Endometrium (tissue), 2 donors: ENCODE measurements around the gene ABCA3.

Source experiments
- FAIRE-seq: peaks from 2 replicates; lab custom pipeline; 2012; peaks lifted over from hg19 to GRCh38; lab: Jason Lieb, UNC
- donor health status: control.
- donor health status: control.

Gene ABCA3

DNA sequence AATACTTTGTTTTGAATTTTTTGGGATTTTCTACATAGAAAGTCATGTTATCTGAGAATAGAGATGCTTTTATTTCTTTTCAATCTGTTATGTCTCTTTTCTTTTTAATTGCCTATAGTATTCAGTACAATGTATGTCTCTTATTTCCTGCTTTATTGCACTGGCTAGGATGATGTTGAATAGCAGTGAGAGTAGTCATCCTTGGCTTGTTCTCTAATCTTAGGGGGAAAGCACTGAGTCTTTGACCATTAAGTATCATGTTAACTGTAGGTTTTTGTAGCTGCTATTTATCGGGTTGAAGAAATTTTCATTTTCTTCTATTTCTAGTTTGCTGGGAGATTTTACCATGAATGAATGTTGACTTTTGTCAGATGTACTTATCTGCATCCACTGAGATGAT lies 10.0 kb upstream of the ABCA3 start:
- FAIRE-seq: no peak

DNA sequence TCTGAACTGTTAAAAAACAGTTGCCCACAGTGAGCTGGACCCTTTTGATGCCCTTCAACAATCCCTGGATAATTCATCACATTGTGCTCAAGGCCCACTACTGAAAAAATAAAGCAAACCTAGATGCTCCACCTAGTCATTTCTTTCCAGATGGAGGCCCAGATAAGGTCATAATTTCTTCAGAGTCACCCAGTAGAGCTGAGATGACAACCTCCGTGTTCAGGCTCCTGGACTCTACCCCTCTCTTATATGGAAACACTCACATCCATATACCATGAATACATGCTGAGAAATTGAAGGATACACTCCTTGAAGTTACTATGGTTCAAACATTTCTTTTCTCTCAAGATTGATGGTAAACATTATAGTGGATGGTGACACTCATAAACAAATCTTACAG lies 2.7 kb upstream of the ABCA3 start:
- FAIRE-seq: no peak

GRCh38 chr16:2341456-2342447 lies 1.2 kb upstream of the ABCA3 start:
- no peak for FAIRE-seq

DNA sequence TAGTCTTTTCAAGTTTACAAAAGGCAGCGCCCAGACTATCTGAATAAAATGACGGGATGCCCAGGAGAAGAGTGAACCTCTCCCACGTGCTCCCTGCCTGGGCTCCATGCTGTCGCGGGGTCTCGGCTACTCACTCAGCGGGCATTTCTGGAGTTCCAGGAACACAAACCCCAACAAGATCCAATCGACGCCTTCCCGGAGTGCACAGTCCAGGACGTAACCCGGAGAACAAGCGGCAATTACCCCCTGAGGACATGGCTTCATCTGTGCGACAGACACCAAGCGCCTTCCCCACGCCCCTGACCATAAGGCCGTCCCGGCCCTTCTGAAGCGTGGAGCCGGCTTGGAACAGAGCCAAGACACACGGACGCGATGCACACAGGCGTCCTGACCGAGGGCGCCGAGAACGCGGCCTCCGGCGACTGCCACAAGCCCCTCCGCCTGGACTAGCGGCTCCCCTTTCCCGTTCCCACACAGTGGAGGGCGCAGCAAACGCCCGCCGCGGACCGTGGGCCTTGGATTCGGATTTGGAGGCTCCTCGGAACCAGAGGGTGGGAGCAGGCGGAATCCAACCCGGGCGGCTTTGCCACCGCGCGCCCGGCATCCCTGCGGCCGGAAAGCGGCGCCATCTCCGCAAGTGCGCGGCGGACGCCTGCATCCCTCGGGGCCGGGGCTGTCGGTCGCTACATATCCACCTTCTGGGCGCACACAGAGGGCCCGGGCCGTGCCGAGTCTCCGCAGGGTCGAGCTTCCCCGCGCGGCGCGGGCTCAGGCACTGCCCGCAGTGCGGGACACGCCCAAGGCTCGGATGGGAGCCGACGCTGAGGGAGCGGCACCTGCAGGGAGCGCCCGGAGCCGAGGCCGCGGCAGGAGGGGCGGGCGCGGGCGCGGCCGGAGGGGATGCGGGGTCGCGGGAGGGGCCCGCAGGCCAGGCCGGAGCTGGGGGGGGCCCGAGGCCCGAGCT lies 725 bp downstream of the ABCA3 start:
- FAIRE-seq: no peak

DNA sequence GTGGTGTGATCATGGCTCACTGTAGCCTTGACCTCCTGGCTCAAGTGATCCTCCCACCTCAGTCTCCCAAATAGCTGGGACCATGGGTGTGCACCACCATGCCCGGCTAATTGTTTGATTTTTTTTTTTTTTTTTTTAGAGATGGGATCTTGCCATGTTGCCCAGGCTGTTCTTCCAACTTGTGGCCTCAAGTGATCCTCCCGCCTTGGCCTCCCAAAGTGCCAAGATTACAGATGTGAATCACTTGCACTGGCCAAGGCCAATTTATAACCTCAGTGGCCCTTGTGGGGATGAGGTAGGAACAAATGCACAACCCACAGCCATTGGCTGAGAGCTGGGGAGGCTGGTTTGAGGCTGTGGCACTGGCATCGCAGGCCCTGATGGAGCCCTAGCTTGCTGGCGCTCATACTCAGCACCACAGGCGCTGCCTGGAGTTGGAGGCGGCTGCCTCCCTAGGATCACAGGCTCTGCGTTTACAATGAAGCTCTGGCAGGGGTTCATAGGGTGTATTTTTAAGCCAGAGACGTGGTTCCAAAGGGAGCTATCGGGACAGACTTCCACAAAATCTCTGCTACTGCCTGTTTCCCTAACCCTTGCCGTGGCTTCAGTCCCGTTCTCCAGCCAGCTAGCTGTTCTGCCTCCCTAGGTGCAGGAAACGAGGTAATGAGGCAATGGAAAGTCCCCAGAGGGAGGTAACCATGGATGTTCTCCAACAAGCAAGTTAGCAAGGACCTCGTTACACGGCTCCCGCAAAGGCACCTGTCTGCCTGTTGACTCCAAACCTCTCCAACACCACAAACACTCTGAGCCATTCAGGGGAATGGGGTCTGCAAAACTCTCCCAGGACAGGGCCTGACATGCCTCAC lies 2.9 kb downstream of the ABCA3 start:
- FAIRE-seq: no peak

- FAIRE-seq: no peak
Measured at GRCh38 chr16:2335286-2335895, 5.1 kb downstream of the ABCA3 start.

DNA sequence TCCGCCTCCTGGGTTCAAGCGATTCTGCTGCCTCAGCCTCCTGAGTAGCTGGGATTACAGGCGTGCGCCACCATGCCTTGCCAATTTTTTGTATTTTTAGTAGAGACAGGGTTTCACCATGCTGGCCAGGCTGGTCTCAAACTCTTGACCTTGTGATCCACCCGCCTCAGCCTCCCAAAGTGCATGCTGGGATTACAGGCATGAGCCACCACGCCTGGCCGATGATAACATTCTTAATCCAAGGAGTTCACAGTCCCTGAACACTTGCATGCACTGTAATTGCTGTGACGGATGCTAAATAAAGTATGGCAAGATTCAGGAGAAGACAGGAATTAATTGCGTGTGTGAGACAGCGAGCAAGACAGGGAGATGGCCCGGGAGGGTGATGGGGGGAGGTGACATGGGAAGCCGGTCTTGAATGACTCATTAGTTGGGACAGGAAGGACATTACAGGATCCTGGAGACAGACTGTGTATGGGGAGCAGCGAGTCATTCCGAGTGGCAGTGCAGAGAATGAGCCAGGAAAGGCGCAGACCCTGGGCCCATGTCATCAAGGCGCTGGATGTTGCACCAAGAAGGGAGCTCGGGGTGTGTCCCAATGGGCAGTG lies 6.7 kb downstream of the ABCA3 start:
- no peak for FAIRE-seq

GRCh38 chr16:2333231-2333630 lies 7.3 kb downstream of the ABCA3 start:
- no peak for FAIRE-seq

DNA sequence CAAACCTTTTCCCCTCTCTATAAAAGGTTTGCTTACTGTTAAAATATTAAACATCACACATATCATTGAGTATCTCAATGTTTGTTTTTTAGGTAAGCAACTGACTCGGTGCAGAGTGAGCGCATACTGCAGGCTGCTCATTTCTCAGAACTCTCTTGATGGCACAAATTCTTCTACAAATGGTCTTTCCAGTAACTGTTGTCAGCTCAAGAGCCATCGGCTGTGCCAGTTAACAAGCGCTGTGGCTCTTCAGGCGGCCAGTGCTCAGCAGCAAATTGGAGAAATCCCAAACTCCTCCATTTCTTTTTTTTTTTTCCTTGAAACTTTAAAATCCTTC lies 8.6 kb downstream of the ABCA3 start:
- FAIRE-seq: no peak

GRCh38 chr16:2331199-2331930 lies 9.2 kb downstream of the ABCA3 start:
- no peak for FAIRE-seq

DNA sequence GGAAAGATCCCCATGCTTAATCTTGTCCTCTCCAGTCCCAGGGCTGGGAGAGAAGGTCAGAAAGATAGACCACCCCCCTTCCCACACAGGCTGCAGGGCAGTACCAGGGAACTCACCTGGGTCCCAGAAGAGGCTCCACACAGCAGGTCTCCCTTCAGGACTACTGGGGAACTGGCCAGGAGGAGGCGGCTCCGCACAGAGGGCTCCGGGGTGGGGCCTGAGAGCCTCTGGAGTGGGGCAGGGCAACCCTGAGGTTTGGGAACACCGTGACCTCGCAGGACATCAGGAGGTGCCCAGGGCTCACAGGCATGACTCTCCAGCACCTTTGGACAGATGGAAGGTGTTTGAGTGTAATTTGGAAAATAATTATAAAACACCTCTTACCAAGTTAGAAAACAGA lies 11.0 kb downstream of the ABCA3 start:
- no peak for FAIRE-seq

- FAIRE-seq: no peak
Measured at GRCh38 chr16:2328428-2328827, 12.1 kb downstream of the ABCA3 start.

DNA sequence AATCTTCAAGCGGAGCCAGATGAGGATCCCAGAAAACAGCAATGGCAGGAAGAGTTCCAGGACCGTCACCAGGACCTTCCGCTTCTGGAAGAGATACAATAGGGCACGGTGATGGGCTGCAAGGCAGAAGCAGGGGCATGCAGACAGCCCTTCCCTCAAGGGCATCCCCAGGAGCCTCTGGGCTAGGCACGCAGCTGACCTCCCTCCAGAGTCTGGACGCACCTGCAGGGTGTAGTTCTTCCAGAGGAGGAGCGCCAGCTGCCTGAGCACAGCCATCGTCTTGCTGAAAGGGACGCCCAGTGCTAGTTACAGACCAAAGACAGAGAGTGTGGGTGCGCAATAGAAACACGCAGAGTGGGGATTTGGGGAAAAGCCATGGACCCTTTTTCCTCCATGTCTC lies 14.3 kb downstream of the ABCA3 start:
- no peak for FAIRE-seq

- no peak for FAIRE-seq
Measured at GRCh38 chr16:2325791-2326190, 14.7 kb downstream of the ABCA3 start.

DNA sequence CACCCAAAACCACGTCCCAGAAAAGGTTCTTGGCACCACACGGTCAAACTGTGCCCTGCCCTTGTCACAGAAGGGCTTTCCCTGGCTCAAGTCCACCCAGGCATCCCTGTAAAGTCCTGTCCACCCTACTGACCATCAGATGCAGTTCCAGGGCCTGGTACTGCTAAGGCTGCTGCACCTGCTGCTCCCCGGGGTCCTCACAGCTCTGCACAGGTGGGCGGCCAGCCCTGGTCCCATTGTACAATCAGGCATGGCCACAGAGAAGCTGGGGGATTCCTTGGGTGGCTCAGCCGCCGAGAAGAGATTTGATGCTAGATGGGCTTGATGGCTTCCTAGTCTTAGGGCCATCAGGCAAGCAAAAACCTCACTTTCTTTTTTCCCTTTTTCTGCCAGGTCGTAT lies 15.3 kb downstream of the ABCA3 start:
- FAIRE-seq: no peak

DNA sequence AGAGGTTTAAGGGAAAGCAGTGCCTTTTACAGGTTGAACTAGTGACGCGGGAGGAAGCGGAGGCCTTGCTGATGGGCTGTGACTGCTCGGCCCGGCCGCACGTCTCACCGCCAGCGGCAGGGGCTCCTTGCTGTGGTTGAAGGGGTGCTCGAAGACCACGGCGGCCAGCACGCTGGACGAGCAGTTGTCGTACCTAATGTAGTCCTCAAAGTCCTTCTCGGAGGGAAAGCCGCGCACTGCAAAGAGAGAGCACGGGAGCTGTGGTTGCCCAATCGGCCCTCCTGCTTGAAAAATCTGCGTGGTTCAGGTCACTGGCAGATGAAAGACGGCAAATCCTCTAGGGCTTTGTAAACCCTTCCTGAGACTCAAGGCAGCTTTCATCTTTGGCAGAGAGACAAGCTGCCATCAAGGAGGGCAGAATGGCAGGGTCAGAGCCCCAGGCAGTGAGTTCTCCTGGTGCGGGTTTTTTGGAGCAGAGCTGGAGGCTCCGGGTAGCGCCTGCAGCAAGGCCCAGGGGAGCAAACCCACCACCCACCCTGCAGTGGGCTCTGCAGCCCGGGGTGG lies 16.1 kb downstream of the ABCA3 start:
- no peak for FAIRE-seq

- FAIRE-seq: no peak
Measured at GRCh38 chr16:2323701-2324100, 16.8 kb downstream of the ABCA3 start.

- no peak for FAIRE-seq
Measured at GRCh38 chr16:2319606-2320005, 20.9 kb downstream of the ABCA3 start.

- FAIRE-seq: no peak
Measured at GRCh38 chr16:2317231-2318020, 23.1 kb downstream of the ABCA3 start.
